Right hindlimb (tissue), 1 donor: ENCODE measurements around the gene FOXO1.
"Not testable (repeated sequence)": the region's sequence is repeated elsewhere in the genome, so short reads cannot be mapped to it uniquely, and the experiment has no call there.

Experiments used
- DNase-seq: peaks from one replicate; pipeline ENCODE4 v3.0.0-alpha.2; 2018

The FOXO1 gene

GRCh38 chr13:40665126-40666044, 1.1 kb downstream of the FOXO1 start:
- peak; percentile 54 for DNase-seq

- DNase-seq, result peak; percentile 66
Observed at GRCh38 chr13:40664350-40665125, 1.9 kb downstream of the FOXO1 start.

GRCh38 chr13:40664100-40664349, 2.4 kb downstream of the FOXO1 start:
- not testable (repeated sequence) for DNase-seq

- no peak for DNase-seq
Observed at GRCh38 chr13:40662866-40663265, 3.6 kb downstream of the FOXO1 start.

- no peak for DNase-seq
Observed at GRCh38 chr13:40661875-40662665, 4.4 kb downstream of the FOXO1 start.

- DNase-seq, result no peak
Observed at GRCh38 chr13:40660692-40661091, 5.7 kb downstream of the FOXO1 start.

- no peak for DNase-seq
Observed at GRCh38 chr13:40660141-40660664, 6.2 kb downstream of the FOXO1 start.

- DNase-seq, result no peak
Observed at GRCh38 chr13:40657951-40658350, 8.5 kb downstream of the FOXO1 start.

GRCh38 chr13:40657307-40657706, 9.1 kb downstream of the FOXO1 start:
- no peak for DNase-seq

- no peak for DNase-seq
Observed at GRCh38 chr13:40656358-40656757, 10.1 kb downstream of the FOXO1 start.

GRCh38 chr13:40653527-40654318, 12.7 kb downstream of the FOXO1 start:
- DNase-seq, result no peak

- DNase-seq, result no peak
Observed at GRCh38 chr13:40652588-40652940, 13.9 kb downstream of the FOXO1 start.

GRCh38 chr13:40651866-40652587, 14.4 kb downstream of the FOXO1 start:
- DNase-seq, result no peak

- no peak for DNase-seq
Observed at GRCh38 chr13:40648841-40649240, 17.6 kb downstream of the FOXO1 start.

- DNase-seq, result no peak
Observed at GRCh38 chr13:40648040-40648439, 18.4 kb downstream of the FOXO1 start.

- DNase-seq, result no peak
Observed at GRCh38 chr13:40644838-40645604, 21.4 kb downstream of the FOXO1 start.

GRCh38 chr13:40640845-40641458, 25.5 kb downstream of the FOXO1 start:
- no peak for DNase-seq

GRCh38 chr13:40640202-40640601, 26.2 kb downstream of the FOXO1 start:
- no peak for DNase-seq

GRCh38 chr13:40639221-40639681, 27.2 kb downstream of the FOXO1 start:
- DNase-seq, result no peak

GRCh38 chr13:40637643-40638042, 28.8 kb downstream of the FOXO1 start:
- DNase-seq, result no peak
